ENCODE measurements around the gene TRIM65. TPM values are rescaled to one million over a fixed set of nuclear protein-coding genes. Genes with fewer than 3 reads are reported as not detected.

Gene TRIM65
- 30.6 and 32.7 TPM in 2 replicates for total RNA-seq

GRCh38 chr17:75896415-75897159 lies at the start of gene TRIM65:
TRIM65 (minus strand) TSS chr17:75896951; CDS start chr17:75896937, 14 bp downstream.

GRCh38 chr17:75940727-75941441 lies 44.1 kb upstream of the TRIM65 start, which contains the start of gene FBF1:
FBF1 (minus strand) TSS chr17:75941042; CDS start chr17:75938149, 2,893 bp downstream.

GRCh38 chr17:75904749-75905521 lies 8.2 kb upstream of the TRIM65 start, which contains the start of gene MRPL38:
MRPL38 (minus strand) TSS chr17:75904884; CDS start chr17:75904875, 9 bp downstream.

GRCh38 chr17:75878174-75878998 lies 18.4 kb downstream of the TRIM65 start, which contains the start of gene TRIM47:
TRIM47 (minus strand) TSS chr17:75878581; CDS start chr17:75878548, 33 bp downstream.

GRCh38 chr17:75855310-75856061 lies 41.3 kb downstream of the TRIM65 start, which contains the start of gene WBP2:
WBP2 (minus strand) TSS chr17:75855335; CDS start chr17:75855297, 38 bp downstream.

GRCh38 chr17:75843577-75844529 lies 52.9 kb downstream of the TRIM65 start, which contains the start of gene UNC13D:
UNC13D (minus strand) TSS chr17:75844404; CDS start chr17:75844337, 67 bp downstream.

Other genes with a start within 250 kb of the TRIM65 start
- 9.9 and 11.3 TPM in 2 replicates for gene RECQL5, start 229.8 kb downstream of the TRIM65 start, total RNA-seq
- gene SAP30BP, start 229.6 kb downstream of the TRIM65 start, total RNA-seq = 71.9 and 72.0 TPM in 2 replicates
- gene ITGB4, start 175.5 kb downstream of the TRIM65 start, total RNA-seq = 2.5 and 4.6 TPM in 2 replicates
- gene GALK1, start 131.8 kb downstream of the TRIM65 start, total RNA-seq = 48.8 and 52.0 TPM in 2 replicates
- gene UNK, start 112.1 kb downstream of the TRIM65 start, total RNA-seq = 15.8 and 24.3 TPM in 2 replicates
- 1.2 and 1.8 TPM in 2 replicates for gene UNC13D, start 52.5 kb downstream of the TRIM65 start, total RNA-seq
- 59.4 and 61.8 TPM in 2 replicates for gene WBP2, start 41.6 kb downstream of the TRIM65 start, total RNA-seq
- 62.8 and 64.3 TPM in 2 replicates for gene TRIM47, start 18.4 kb downstream of the TRIM65 start, total RNA-seq
- 31.1 and 31.8 TPM in 2 replicates for gene MRPL38, start 7.9 kb upstream of the TRIM65 start, total RNA-seq
- gene FBF1, start 44.1 kb upstream of the TRIM65 start, total RNA-seq = 3.5 and 3.8 TPM in 2 replicates
- gene ACOX1, start 82.2 kb upstream of the TRIM65 start, total RNA-seq = 28.8 and 34.1 TPM in 2 replicates
- 13.9 and 23.3 TPM in 2 replicates for gene TEN1, start 82.3 kb upstream of the TRIM65 start, total RNA-seq
- gene CDK3, start 103.9 kb upstream of the TRIM65 start, total RNA-seq = 1.3 and 3.1 TPM in 2 replicates
- 0.05 TPM in 1 of 2 replicates, not detected in the other for gene EVPL, start 130.4 kb upstream of the TRIM65 start, total RNA-seq
- gene SRP68, start 175.6 kb upstream of the TRIM65 start, total RNA-seq = 29.2 and 33.5 TPM in 2 replicates
- gene GALR2, start 177.8 kb upstream of the TRIM65 start, total RNA-seq = 0.13 TPM in 1 of 2 replicates, not detected in the other
- gene ZACN, start 182.2 kb upstream of the TRIM65 start, total RNA-seq = not detected in 2 replicates
- gene EXOC7, start 206.8 kb upstream of the TRIM65 start, total RNA-seq = 60.7 and 68.0 TPM in 2 replicates
- gene FOXJ1, start 244.3 kb upstream of the TRIM65 start, total RNA-seq = not detected in 2 replicates